BJ (cell line): ENCODE measurements around the gene NAA15. TPM values are rescaled to one million over a fixed set of nuclear protein-coding genes. Genes with fewer than 3 reads are reported as not detected.

Source experiments
- CTCF ChIA-PET: fragments of 350-600 bp; formaldehyde crosslinking; extraction: SDS; loops from one replicate; lab custom pipeline; 2021; ENCODE audit warnings: antibody characterized with exemption, inconsistent platforms; lab: Yijun Ruan, JAX
- POLR2A ChIA-PET: fragments of 300-600 bp; sonication (Branson Sonifier 250); formaldehyde crosslinking; extraction: SDS; loops from one replicate; lab custom pipeline; 2021; ENCODE audit warnings: antibody characterized with exemption; lab: Charles Lee
- DNase-seq: peaks from one replicate; pipeline ENCODE4 v3.0.0-alpha.2; 2011; ENCODE audit warnings: low read depth
- H3K27me3 ChIP-seq: 2 replicates; pipeline ENCODE4 v1.6.0; 2011; ENCODE audit warnings: low read length; ENCODE audit not compliant: control insufficient read depth, insufficient read depth
- H3K36me3 ChIP-seq: 2 replicates; pipeline ENCODE4 v1.5.1; 2011; ENCODE audit warnings: low read length; ENCODE audit not compliant: control insufficient read depth, insufficient read depth
- H3K4me3 ChIP-seq: 2 replicates; pipeline ENCODE4 v1.5.1; 2011; ENCODE audit warnings: low read depth, mild to moderate bottlenecking, control low read depth, low read length
- CTCF ChIP-seq: IDR thresholded peaks from 2 replicates; pipeline ENCODE4 v1.5.1; 2011; ENCODE audit warnings: low read depth, mild to moderate bottlenecking, control low read depth, inconsistent platforms, low read length, moderate library complexity; ENCODE audit not compliant: insufficient read depth
- polyA plus RNA-seq: library from polyadenylated mRNA; depleted of rRNA; stranded (reverse); fragments of >200 nt; gene quantifications from 2 replicates; pipeline ENCODE4 v1.2.3, GENCODE V29; 2011

The NAA15 gene
- polyA plus RNA-seq, 1 experiment, result 5.3 TPM

- no peak for DNase-seq
- TF ChIP-seq CTCF, result no peak
- CTCF ChIA-PET, result no interaction called here
- POLR2A ChIA-PET, result no interaction called here
- H3K36me3 ChIP-seq, result no peaks in the 10 kb centered on the region; the same call in 1 of the 2 replicates
- no peak overlapping the region for H3K4me3 ChIP-seq
- H3K27me3 ChIP-seq, result no peaks in the 10 kb centered on the region
Measured at GRCh38 chr4:139330283-139330682, 29.0 kb downstream of the NAA15 start.

DNA sequence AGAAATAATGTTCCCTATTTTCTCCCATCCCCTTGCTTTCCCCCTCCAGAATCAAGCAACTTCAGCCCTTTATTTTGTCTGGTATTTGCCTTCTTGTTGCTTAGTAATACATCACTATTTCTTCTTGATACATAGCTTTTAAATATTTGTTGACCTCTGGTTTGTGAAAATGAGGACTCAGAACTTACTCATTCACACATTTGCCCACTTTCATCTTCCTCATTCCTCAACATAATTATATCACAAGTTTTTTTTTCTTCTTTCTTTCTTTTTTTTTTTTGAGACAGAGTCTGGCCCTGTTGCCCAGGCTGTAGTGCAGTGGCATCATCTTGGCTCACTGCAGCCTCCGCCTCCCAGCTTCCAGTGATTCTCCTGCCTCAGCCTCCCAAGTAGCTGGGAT is 29.9 kb downstream of the NAA15 start:
- no peak for DNase-seq
- Histone ChIP-seq H3K36me3 (no peaks in the 10 kb centered on the region; the same call in 1 of the 2 replicates), H3K4me3 (no peak overlapping the region), H3K27me3 (no peaks in the 10 kb centered on the region)
- POLR2A ChIA-PET, result interaction anchor here (0.7 kb wide), 1 partner anchor 28 kb away, joined by 3 read pairs; no protein-coding TSS in a partner anchor
- TF ChIP-seq CTCF, result no peak
- CTCF ChIA-PET, result interaction anchor here (1.4 kb wide), 1 partner anchor 23 kb away, joined by 3 read pairs; no protein-coding TSS in a partner anchor

GRCh38 chr4:139333046-139333445 is 31.7 kb downstream of the NAA15 start:
- H3K27me3 ChIP-seq, result no peaks in the 10 kb centered on the region
- DNase-seq, result no peak
- TF ChIP-seq CTCF, result no peak
- CTCF ChIA-PET, result interaction anchor here (1.1 kb wide), 1 partner anchor 10 kb away, joined by 3 read pairs; no protein-coding TSS in a partner anchor
- POLR2A ChIA-PET, result no interaction called here
- H3K4me3 ChIP-seq, result no peak overlapping the region
- H3K36me3 ChIP-seq, result no peaks in the 10 kb centered on the region; the same call in 1 of the 2 replicates

GRCh38 chr4:139337612-139338011 is 36.3 kb downstream of the NAA15 start:
- no peak for DNase-seq
- no peaks in the 10 kb centered on the region for H3K27me3 ChIP-seq
- no peak overlapping the region for H3K4me3 ChIP-seq
- ChIA-PET POLR2A (no interaction called here), CTCF (interaction anchor here (0.9 kb wide), 1 partner anchor 35 kb away, joined by 3 read pairs; the partner anchor contains the start of gene NDUFC1)
- no peak for TF ChIP-seq CTCF
- peaks cover 1% of the 10 kb centered on the region for H3K36me3 ChIP-seq

GRCh38 chr4:139361301-139361700 is 60.0 kb downstream of the NAA15 start:
- ChIA-PET POLR2A (no interaction called here), CTCF (no interaction called here)
- 0 out of 2 replicates have a peak, but pooled peaks cover 2% of the 10 kb centered on the region for H3K36me3 ChIP-seq

More at GRCh38 chr4:139361301-139361700, 60.0 kb downstream of the NAA15 start:
- no peak for DNase-seq
- Histone ChIP-seq H3K4me3 (no peak overlapping the region), H3K27me3 (no peaks in the 10 kb centered on the region)
- no peak for TF ChIP-seq CTCF
